Skin of body (tissue), 2 donors: ENCODE results near the gene RAPGEF3. TPM values are rescaled to one million over a fixed set of nuclear protein-coding genes. Genes with fewer than 3 reads are reported as not detected.

ENCODE experiments used
- DNase-seq: peaks from one replicate; lab custom pipeline; 2025; lab: John Stamatoyannopoulos, UW
- total RNA-seq: library from RNA; depleted of rRNA; stranded (reverse); fragments of >200 nt; gene quantifications from one replicate; pipeline ENCODE4 v1.2.3, GENCODE V29; 2014

Gene RAPGEF3, protein sequence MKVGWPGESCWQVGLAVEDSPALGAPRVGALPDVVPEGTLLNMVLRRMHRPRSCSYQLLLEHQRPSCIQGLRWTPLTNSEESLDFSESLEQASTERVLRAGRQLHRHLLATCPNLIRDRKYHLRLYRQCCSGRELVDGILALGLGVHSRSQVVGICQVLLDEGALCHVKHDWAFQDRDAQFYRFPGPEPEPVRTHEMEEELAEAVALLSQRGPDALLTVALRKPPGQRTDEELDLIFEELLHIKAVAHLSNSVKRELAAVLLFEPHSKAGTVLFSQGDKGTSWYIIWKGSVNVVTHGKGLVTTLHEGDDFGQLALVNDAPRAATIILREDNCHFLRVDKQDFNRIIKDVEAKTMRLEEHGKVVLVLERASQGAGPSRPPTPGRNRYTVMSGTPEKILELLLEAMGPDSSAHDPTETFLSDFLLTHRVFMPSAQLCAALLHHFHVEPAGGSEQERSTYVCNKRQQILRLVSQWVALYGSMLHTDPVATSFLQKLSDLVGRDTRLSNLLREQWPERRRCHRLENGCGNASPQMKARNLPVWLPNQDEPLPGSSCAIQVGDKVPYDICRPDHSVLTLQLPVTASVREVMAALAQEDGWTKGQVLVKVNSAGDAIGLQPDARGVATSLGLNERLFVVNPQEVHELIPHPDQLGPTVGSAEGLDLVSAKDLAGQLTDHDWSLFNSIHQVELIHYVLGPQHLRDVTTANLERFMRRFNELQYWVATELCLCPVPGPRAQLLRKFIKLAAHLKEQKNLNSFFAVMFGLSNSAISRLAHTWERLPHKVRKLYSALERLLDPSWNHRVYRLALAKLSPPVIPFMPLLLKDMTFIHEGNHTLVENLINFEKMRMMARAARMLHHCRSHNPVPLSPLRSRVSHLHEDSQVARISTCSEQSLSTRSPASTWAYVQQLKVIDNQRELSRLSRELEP
- 10.8 TPM for total RNA-seq

DNA sequence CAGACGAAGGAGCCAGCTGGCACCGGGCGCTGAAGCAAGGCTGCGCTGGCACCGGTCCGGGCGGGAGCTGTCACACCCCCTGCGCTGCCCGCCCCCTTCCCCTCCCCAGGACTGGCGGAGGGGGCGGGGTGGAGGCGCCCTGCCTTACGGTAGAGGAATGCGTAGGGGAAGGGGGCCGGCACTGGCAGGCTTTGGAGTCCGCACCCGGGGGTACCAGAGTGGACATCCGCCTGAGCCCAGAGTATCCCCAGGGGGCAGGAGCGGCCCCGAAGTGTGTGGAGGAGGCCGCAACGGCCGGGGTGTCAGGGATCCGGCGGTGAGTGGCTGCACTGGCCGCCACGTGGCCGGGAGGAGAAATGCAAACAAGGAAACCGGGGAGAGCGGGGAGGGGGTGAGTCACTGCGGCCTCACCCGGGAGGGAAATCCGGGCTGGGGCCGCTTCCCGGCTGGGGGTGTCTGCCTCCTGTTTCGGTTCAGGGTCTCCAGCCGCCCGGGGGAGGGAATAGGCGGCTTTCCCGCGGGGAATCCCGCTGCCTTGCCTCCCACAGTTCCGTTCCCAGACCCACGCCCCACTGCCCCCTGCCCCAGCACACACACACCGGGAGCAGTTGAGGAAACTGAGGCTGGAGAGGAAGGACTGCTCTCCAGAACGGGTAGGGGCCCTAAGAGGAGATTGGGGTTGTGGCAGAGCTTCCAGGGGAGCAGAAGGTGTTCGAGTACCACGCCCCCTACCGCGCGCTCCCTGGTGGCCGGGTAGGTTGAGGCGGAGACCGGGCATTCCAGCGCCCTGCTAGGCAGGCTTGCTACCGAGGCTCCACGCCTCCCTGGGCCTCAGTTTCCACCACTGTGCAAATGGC, at the start of gene RAPGEF3:
Gene RAPGEF3 (minus strand): TSS at position 47 of the 857 bp plus-strand sequence. CDS start 324 bp downstream, outside the sequence.
- DNase-seq: peak; percentile 65

DNA sequence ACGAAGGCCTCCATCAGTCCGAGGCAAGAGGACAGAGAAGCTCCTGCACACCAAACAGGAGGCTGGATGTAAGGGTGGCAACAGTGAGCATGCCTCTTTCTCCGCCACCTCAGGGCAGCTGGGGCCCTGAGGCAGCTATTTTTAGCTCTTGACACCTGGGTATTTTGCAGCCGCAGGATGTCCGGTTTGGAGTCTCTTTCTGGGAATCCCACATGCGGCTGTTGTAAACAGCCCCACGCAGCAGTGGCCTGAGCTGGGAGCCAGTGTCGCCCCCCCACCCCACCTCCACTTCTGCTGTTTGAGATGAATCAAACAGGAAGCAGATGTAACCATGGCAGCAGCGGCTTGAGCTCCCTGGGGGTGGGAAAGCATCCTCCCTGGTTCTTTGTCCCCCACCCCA, 49.4 kb upstream of the RAPGEF3 start:
- no peak for DNase-seq

DNA sequence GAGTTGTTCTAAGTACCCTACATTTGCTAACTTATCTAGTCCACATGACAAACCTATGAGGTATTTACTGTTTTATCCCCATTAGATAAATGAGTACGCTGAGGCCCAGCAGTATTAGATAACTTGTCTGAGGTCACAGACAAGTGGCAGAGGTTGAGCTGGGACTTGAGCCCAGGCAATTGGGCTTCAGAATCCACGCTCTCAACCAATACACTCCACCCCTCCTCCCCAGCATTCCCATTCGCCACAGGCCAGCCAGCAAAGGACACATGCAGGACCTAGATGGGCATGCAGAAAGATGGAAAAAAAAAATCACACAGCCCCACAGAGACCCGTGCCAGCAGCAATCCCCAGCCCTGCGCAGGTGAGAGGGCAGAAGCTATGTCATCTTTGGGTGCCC, 48.7 kb upstream of the RAPGEF3 start:
- DNase-seq: no peak

DNA sequence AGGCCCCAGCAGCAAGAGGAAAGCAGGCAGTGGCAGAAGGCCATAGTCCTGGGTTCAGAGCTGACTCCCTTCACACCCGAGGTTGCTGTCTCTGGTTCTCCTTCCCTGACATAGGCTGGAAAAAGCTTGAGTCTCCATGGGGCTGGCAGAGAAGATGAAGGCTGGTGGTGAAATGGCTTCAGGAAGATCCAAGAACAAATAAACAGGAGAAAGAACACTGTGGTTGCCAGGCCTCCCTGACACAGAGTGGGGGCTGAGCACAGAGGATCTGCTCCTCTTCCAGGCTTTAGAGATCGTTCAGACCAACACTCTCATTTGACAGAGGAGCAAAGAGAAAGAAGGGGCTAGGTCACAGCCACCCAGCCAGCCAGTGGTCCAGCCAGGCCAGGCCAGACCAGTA, 46.7 kb upstream of the RAPGEF3 start:
- DNase-seq: no peak

DNA sequence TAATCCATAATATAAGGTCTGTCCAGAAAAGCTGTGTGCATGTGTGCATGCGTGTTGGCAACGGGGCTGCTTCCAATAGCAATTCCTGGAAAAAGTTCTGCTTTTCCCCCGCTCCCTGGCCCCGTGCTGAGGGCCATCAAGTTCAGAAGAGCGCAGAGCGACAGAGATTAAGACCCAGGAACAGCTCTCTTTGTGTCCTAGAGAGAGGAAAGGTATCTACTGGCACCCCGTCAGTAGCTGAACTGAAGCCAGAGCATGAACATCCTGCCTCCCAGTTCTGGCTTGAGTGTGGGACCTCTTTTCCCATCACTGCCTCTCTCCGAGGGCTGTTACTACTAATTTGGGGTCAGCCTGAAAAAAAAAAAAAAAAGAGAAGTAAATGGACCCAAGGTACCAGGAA, 45.5 kb upstream of the RAPGEF3 start:
- DNase-seq: no peak

DNA sequence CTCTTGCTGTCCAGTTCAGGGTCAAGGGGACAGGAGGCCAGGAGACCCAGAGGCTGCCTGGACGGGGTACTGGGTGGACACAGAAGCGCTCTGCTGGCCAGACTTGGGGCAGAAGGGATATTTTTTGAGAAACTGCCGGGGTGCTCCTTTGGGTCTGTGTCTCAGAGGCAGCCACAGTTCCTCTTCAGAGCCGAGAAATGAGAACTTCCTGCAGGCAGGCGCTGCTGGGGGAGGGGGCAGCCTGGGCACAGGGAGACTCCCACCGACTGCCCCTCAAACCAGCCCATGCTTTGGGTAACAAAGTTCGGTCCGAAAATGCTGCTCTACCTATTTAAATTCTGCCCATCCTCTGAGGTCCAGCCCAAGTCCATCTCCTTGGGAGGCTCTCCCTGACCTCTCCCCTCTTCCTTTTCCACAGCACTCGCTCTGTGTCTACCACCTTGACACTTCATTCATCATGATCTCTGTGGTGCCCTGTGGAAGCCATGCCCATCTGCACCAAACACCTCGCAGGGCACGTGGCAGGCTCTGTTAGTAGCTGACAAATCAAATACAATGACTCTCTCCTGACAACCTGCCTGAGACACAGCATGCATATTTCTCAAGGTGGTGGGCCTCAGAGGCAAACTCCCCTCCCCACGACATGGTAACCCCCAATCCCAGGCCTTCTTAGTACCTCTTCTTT, 44.7 kb upstream of the RAPGEF3 start:
- DNase-seq: no peak

DNA sequence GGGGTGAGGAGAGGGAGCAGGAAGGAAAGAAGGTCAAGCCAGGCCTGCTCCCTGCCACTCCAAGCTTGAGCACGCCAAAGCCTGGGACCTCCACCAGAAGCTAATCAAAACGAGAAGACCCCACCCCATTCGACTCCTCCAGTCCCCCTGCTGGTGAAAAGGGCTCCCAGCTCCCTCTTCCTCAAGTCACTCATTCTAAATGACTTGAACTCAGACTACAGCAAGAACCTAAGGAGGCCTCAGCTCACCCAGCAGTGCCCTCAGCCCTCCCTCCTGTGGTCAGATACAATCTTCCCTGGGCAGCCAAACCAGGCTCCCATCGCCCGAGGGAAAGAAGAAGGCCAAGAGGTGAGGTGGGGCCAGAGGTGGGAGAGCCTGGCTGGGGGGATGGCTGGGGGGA, 43.6 kb upstream of the RAPGEF3 start:
- no peak for DNase-seq

DNA sequence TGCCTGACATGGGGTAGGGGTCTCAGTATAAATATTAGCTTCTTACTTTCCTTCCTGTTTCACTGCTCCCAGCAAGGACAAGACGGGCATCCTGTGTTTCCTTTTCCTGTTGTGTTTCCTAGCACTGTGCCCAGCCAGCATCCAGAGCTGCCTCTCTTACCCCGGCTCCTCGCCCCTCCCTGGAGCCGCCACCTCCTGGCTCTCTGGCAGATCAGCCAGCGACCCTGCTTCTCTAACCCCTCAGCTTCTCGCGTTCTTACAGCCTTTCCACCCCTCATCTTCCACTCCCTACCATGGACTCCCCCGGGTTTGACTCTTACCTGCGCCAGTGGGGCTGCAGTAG, 43.2 kb upstream of the RAPGEF3 start:
- no peak for DNase-seq

DNA sequence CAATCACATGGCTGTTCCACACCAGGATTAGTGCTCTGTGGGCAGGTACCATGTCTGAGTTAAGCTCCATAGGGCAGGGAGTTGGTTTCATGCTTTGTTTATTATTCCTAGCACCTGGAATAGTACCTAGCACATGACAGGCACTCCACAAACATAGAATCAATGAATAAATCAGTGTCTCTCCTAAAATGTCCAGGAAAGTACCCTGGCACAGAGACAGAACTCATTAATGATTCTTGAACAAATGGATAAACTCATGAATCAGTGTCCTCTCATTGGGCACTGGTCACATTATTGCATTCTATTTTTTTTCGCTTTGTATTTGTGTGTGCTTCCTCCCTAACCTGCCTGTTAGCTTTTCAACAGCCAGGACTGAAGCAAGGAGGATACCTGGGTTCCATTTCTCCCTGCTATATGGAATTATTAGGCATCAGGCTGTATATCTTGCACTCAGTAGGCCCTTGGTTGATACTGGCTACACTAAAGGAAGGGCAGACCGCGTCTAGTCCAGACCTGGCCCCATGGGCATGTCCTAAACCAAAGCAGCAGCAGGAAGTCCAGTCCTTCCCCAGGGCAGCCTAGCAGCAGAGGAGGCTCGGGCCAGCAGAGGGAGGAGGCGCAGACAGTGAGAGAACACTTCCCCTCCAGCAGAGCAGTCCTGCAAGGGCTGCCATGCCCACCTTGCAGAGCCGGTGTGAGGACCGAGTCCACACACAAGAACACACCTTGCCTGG, 42.7 kb upstream of the RAPGEF3 start:
- DNase-seq: no peak

DNA sequence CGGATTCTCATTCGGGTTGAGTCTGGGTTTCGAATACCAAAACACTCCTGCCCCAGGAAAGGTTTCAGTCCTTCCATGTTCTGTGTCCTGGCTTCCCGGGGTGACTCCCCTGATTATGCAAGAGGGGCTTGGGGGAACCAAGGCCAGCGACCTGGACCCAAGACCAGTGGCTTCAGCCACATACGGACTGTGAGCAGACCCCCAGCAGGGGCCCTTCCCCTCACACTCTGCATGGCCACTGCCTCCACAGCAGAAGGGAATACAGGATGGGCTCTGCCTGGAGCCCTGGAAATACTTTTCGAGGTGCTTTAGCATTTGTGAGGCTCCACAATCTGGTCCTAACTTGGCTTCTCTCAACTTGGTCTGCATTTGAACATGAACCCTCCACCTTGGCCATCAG, 41.9 kb upstream of the RAPGEF3 start:
- no peak for DNase-seq

DNA sequence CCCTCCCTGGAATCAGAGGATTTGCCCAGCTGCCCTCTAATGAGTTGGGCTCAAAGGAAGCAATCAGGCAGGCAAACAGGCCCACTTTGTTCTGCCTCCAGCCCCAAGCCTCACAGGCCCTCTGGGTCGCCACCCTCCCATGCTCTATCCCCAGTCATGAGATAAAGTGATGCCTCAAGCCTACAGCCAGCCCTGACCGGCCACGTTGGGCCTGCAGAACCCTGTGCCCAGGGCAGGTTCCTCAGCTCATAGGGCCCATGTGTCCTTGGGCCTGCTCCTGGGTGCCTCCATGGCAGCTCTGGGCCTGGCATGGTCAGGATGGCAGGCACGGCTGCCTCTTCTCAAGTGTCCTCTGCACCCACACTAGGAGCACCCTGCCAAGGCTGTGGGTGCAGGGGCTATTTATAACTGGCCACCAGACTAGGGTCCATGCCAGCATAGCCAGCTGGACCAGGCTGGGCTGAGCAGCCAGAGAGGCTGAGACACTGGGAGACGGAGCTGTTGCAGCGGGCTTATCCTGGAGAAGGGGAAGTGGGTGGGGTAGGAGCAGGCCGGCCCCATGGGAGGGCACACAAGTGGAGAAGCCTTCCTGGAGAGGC, 40.8 kb upstream of the RAPGEF3 start:
- no peak for DNase-seq

DNA sequence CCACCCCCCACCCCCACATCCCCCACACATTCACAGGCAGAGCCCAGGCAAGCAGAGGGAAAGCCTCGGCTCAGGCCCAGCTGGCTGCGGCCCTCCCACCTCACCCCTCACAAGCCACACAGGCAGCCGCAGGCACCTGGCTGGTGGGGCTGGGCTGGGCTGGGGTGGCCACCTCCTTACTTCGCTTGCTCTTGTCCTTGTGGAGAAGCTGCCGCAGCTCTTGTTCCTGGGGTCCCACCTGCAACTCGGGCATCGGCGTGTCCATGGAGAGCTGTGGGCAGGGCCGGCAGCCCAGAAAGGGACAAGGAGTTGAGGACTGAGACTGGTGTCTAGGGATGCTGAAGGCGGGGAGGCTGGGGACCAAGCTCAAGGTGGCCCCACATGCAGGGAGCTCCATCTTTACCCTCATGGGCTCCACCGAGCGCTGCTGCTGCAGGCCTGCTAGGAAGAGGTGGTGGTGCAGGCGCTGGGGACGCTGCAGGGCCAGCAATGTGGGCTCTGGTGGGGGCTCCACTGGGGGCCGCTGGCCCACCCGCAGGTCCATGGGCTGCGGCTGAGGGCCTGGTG, 39.8 kb upstream of the RAPGEF3 start:
- DNase-seq: no peak

DNA sequence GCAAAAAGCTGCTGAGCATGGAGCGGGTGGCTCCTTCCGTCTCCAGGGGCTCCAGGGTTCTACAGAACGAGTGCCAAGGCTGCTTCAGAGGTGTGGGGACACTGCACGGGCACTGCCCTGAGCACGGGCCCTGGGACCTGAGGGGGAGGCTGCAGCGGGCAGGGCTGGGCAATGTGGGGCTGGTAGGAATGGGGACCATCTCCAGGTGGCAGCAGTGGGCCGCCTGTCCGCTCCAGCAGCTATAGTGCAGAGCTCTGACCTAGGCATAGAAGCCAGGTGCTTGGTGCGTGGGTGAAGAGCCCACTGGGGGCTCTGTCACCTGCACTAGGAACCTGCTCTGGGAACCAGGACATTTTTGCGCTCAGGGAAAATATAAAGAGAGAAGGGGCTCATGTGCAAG, 38.8 kb upstream of the RAPGEF3 start:
- DNase-seq: no peak

DNA sequence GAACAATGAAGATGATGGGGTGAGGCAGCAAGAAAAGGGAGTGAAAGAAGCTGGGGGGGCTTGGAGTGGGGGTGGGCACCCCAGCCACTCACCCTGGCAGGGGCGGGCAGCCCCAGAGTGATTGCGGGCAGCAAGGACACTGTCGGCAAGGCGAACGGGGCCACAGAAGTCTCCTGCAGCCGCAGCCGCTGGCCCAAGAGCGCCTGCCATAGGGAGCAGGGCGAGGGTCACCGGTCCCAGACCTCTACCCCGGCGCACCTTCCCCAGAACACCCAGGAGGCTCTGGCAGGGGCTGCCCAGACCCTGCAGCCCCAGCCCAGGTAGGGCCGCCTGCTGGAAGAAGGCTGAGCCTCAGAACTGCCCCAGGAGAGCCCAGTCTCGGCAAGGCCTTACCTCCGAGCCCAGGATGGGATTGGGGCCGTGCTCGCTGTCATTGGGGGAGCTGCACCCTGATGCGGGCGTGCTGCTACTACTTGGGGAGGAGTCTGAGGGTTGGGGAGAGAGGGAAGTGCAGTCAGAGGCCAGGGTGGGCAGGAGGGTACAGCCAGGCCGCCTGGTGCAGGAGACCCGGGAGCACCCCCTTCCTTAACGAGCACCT, 37.2 kb upstream of the RAPGEF3 start:
- no peak for DNase-seq

DNA sequence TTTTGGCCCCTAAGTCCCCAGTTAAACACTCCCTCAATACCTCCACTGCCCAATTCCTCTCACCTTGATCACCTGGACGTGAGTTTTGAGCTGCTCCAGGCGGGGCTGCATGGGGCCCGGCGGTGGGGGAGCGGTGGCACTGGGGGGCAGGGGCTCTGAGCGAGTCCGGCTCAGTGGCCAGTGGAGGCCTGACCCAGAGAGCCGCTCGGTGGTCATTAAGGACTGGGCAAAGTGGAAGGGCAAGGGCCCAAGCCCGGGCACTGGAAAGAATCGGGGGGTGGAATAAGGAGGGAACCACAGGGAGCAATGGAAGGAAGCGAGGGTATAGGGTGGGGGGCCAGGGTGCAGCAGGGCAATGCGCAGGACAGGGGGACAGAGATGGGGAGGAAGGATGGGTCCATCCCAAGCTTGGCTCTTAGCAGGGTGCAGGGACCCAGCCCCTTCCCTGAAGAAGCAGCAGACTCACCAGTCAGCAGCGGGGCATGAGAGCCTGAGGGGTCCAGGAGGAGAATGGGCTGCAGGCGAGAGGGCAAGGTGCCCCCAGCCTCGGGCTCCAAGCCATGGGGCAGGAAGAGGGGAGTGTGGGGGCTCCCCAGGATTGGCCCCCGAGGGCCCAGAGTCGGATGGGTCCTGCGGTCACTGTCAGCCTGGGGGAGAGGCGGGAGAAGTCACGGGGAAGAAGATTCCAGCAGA, 36.6 kb upstream of the RAPGEF3 start:
- no peak for DNase-seq

DNA sequence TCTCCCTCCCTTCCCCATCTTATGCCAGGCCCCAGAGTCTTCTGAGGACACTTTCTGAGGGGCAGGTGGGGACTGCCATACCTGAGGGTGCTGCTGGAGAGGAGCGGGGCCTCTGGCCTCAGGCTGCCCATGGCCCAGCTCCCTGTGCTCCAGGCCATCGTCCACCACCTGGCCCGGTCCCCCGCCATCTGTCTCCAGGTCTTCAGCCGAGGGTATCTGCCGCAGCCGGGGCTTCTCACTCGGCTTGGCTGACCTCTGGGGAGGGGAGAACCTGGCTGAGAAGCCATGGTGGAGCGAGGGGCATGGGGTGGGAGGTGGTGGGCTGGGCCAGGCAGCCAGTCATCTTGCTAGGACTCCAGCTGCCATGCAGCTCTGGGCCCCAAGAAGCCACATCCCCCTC, 36.0 kb upstream of the RAPGEF3 start:
- DNase-seq: no peak

DNA sequence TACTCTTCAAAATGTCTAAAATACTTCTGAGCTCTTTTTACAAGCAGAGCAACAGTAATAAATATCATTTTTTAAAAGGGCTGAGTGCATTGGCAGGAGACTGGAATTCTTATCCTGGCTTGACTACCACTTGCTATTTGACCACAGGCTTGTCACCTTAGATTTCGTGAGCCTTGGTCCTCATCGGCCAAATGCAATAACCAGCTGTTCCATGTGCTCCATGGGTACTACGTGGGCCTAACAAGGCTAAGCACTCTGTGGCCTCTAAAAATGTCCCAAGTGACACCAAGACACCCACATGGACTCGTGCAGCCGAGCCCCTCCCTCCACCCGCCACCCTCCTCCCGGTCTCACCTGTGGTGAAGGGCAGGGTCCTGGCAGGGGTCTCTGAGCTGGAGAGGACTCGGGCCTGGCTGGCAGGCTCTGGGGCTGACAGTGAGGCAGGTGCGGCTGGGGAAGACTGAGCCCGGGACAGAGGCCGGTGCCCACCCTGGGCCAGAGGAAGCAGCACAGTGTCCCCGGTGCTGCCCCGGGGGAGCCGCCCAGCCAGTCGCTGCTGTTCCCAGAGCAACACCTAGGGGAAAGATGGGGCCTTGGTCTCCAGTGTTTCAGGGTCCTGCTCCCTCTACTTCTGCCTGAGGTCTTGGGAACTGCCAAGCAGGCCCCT, 34.5 kb upstream of the RAPGEF3 start:
- DNase-seq: no peak

DNA sequence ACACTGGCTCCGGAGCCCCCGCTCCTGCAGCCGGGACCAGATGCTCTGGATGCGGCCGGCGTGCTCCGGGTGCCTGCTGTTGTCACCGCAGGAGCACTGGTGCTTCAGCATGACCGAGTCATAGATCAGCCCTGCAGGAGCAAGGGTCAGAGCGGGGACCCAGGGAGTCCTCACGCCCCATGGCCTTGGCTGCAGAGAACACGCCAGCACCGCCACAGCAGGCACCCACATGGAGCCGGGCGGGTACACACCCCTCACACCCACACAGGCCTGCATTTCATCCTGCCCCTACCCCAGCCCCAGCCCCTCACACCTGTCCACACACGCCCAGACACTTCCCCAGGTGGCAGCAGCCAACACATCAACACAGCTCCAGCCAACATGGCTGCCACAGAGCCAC, 33.2 kb upstream of the RAPGEF3 start:
- DNase-seq: no peak
